HCT116 (cell line): ENCODE data around the gene PCDHGA9. TPM values are rescaled to one million over a fixed set of nuclear protein-coding genes. Genes with fewer than 3 reads are reported as not detected.

Source experiments
- ATAC-seq: fragments of 200-7000 bp; cut with Tn5 transposase; 2 replicates; pipeline ENCODE4 v1.9.1; 2020; ENCODE audit warnings: mild to moderate bottlenecking, moderate library complexity
- BruUV-seq: library from RNA; stranded (reverse); fragments of 400-500 nt; replicated peaks from 2 replicates; lab custom pipeline; 2021; lab: Mats Ljungman, UMichigan
- CTCF ChIA-PET: fragments of 300-600 bp; sonication (Branson Sonifier 250); formaldehyde crosslinking; loops from one replicate; lab custom pipeline; 2021; ENCODE audit warnings: antibody characterized with exemption; lab: Charles Lee
- POLR2A ChIA-PET: fragments of 300-600, 350-600 bp; sonication (Branson Sonifier 250); formaldehyde crosslinking; loops from one replicate; lab custom pipeline; 2021; ENCODE audit warnings: antibody characterized with exemption; lab: Charles Lee
- RAD21 ChIA-PET, 2 experiments: fragments of 300-600 bp; sonication (Branson Sonifier 250); formaldehyde crosslinking; loops; one replicate each; lab custom pipeline; 2023; ENCODE audit warnings: low total read pairs in 2 of 2; ENCODE audit not compliant: uncharacterized antibody in 2 of 2, unreplicated experiment in 2 of 2, low non-redundant PET in 1 of 2; lab: Charles Lee
- DNase-seq: peaks from one replicate; pipeline ENCODE4 v3.0.0-alpha.2; 2010; ENCODE audit warnings: low read depth, low spot score
- H2AFZ ChIP-seq: fragments of 200-600 bp; shearing (Covaris generic), sonication (generic); 2 replicates; pipeline ENCODE4 v1.6.1; 2017; ENCODE audit warnings: low read depth, mixed run types, mixed read lengths, antibody characterized with exemption, low read length; ENCODE audit not compliant: poor library complexity, severe bottlenecking
- H3K27ac ChIP-seq: 2 replicates; pipeline ENCODE4 v1.5.1; 2012; ENCODE audit warnings: low read depth, low read length
- H3K27me3 ChIP-seq: fragments of 200-600 bp; sonication (generic); 2 replicates; pipeline ENCODE4 v1.6.1; 2016; ENCODE audit warnings: mixed run types, low read length, mixed read lengths; ENCODE audit not compliant: insufficient read depth
- H3K36me3 ChIP-seq, 2 experiments: fragments of 200-500 bp in 1 of 2; fragments of 200-600 bp in 1 of 2; sonication (Bioruptor generic) in 1 of 2; sonication (generic) in 1 of 2; 2 replicates each; pipeline versions ENCODE4 v1.5.1 to v1.6.1; 2014 to 2016; ENCODE audit warnings: low read length in 2 of 2, inconsistent platforms in 1 of 2, mixed read lengths in 1 of 2, mixed run types in 1 of 2; ENCODE audit not compliant: insufficient read depth in 2 of 2, control insufficient read depth in 1 of 2
- H3K4me1 ChIP-seq, 2 experiments: fragments of 200-600 bp in 1 of 2; sonication (generic) in 1 of 2; 2 replicates each; pipeline versions ENCODE4 v1.5.1 to v1.6.1; 2012 to 2017; ENCODE audit warnings: low read length in 2 of 2, inconsistent platforms in 1 of 2, mild to moderate bottlenecking in 1 of 2, mixed read lengths in 1 of 2, mixed run types in 1 of 2, moderate library complexity in 1 of 2; ENCODE audit not compliant: insufficient read depth in 2 of 2, control insufficient read depth in 1 of 2
- H3K4me2 ChIP-seq: fragments of 200-600 bp; sonication (generic); 2 replicates; pipeline ENCODE4 v1.6.1; 2017; ENCODE audit warnings: mixed run types, low read length, mixed read lengths
- H3K4me3 ChIP-seq, 2 experiments: fragments of 200-600 bp in 1 of 2; sonication (generic) in 1 of 2; replicated peaks in 1 of 2; 2 replicates each; pipeline ENCODE4 v1.5.1; 2011 to 2016; ENCODE audit warnings: low read length in 2 of 2, control low read depth in 1 of 2, low read depth in 1 of 2, mild to moderate bottlenecking in 1 of 2, mixed read lengths in 1 of 2, mixed run types in 1 of 2
- H3K79me2 ChIP-seq: fragments of 200-600 bp; sonication (generic); 2 replicates; pipeline ENCODE4 v1.6.1; 2017; ENCODE audit warnings: mild to moderate bottlenecking, mixed run types, low read length, moderate library complexity, mixed read lengths; ENCODE audit not compliant: insufficient read depth
- H3K9ac ChIP-seq: fragments of 200-600 bp; sonication (generic); 2 replicates; pipeline ENCODE4 v1.6.1; 2016; ENCODE audit warnings: low read length, mixed read lengths
- H3K9me2 ChIP-seq: fragments of 200-600 bp; sonication (generic), shearing (Covaris generic); 2 replicates; pipeline ENCODE4 v1.6.1; 2017; ENCODE audit warnings: mixed run types, mild to moderate bottlenecking, moderate library complexity; ENCODE audit not compliant: insufficient read depth
- H3K9me3 ChIP-seq, 2 experiments: fragments of 200-500 bp in 1 of 2; fragments of 200-600 bp in 1 of 2; sonication (Bioruptor generic) in 1 of 2; sonication (generic) in 1 of 2; 2 replicates each; pipeline ENCODE4 v1.6.1; 2014 to 2017; ENCODE audit warnings: low read length in 2 of 2, mixed read lengths in 2 of 2, inconsistent platforms in 1 of 2, low read depth in 1 of 2, mild to moderate bottlenecking in 1 of 2, mixed run types in 1 of 2, moderate library complexity in 1 of 2; ENCODE audit not compliant: control insufficient read depth in 1 of 2, insufficient read depth in 1 of 2
- H4K20me1 ChIP-seq: fragments of 200-600 bp; sonication (generic), shearing (Covaris generic); 2 replicates; pipeline ENCODE4 v1.6.1; 2017; ENCODE audit warnings: mixed run types, mild to moderate bottlenecking, moderate library complexity; ENCODE audit not compliant: insufficient read depth
- CEBPB ChIP-seq: IDR thresholded peaks from 2 replicates; pipeline ENCODE4 v1.6.1; 2012; ENCODE audit warnings: low read depth
- ELF1 ChIP-seq: IDR thresholded peaks from 2 replicates; pipeline ENCODE4 v1.6.1; 2012; ENCODE audit warnings: low read depth, borderline replicate concordance
- EZH2phosphoT487 ChIP-seq: fragments of 200-600 bp; IDR thresholded peaks from 2 replicates; pipeline ENCODE4 v1.6.1; 2018; ENCODE audit warnings: antibody characterized with exemption, borderline replicate concordance
- FOSL1 ChIP-seq: IDR thresholded peaks from 2 replicates; pipeline ENCODE4 v1.6.1; 2012; ENCODE audit warnings: low read depth
- RAD21 ChIP-seq: IDR thresholded peaks from 2 replicates; pipeline ENCODE4 v1.6.1; 2012; ENCODE audit warnings: low read depth, mild to moderate bottlenecking
- SIN3A ChIP-seq: IDR thresholded peaks from 2 replicates; pipeline ENCODE4 v1.6.1; 2012; ENCODE audit warnings: low read depth
- TCF7L2 ChIP-seq: IDR thresholded peaks from 2 replicates; pipeline ENCODE4 v1.7.0; 2011; ENCODE audit warnings: borderline replicate concordance, inconsistent platforms; ENCODE audit not compliant: insufficient read depth, insufficient read length; ENCODE audit errors: extremely low read depth
- ZFX ChIP-seq: fragments of 450-650 bp; IDR thresholded peaks from 2 replicates; pipeline ENCODE4 v1.6.1; 2017
- intact Hi-C: fragments of 100-400 bp; cut with micrococcal nuclease; formaldehyde crosslinking; loops from 2 replicates; pipeline ENCODE4 v1.10.0; 2022
- total RNA-seq: library from RNA; stranded (reverse); gene quantifications from one replicate; pipeline ENCODE4 v1.2.1, GENCODE V29; 2021; ENCODE audit not compliant: unreplicated experiment
- TF ChIP-seq, protein P1 (sequence below): IDR thresholded peaks from 2 replicates; pipeline ENCODE4 v1.6.1; 2011; ENCODE audit warnings: mild to moderate bottlenecking, low read length, moderate library complexity; ENCODE audit not compliant: insufficient replicate concordance; ENCODE audit errors: extremely low read depth

Gene PCDHGA9
- total RNA-seq, 1 experiment from 2014 or later, result 0.34 TPM

DNA sequence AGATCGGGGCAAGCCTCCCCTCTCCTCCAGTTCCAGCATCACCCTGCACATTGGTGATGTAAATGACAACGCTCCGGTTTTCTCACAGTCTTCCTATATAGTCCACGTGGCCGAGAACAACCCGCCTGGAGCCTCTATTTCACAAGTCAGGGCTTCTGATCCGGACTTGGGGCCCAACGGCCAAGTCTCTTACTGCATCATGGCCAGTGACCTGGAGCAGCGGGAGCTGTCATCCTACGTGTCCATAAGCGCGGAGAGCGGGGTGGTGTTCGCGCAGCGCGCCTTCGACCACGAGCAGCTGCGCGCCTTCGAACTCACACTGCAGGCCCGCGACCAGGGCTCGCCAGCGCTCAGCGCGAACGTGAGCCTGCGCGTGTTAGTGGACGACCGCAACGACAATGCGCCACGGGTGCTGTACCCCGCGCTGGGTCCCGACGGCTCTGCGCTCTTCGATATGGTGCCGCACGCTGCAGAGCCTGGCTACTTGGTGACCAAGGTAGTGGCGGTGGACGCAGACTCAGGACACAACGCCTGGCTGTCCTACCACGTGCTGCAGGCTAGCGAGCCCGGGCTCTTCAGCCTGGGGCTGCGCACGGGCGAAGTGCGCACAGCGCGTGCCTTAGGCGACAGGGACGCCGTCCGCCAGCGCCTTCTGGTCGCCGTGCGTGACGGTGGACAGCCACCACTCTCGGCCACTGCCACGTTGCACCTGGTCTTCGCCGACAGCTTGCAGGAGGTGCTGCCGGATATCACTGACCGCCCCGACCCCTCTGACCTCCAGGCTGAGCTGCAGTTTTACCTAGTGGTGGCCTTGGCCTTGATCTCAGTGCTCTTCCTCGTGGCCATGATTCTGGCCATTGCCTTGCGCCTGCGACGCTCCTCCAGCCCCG lies 13.2 kb upstream of the PCDHGA9 start:
- H3K9me3 ChIP-seq, result no peaks in the 10 kb centered on the region; a peak in 1 of 4 replicates
- no peaks in the 10 kb centered on the region for H3K4me1 ChIP-seq
- ChIA-PET RAD21 (no interaction called here), CTCF (no interaction called here), POLR2A (no interaction called here)
- no peak overlapping the region for H3K4me3 ChIP-seq
- H3K27me3 ChIP-seq, result no peaks in the 10 kb centered on the region
- no peak for DNase-seq
- intact Hi-C loops, result no loop called here
- no peak overlapping the region for H3K4me2 ChIP-seq
- no peaks in the 10 kb centered on the region for H3K36me3 ChIP-seq
- no peaks in the 10 kb centered on the region for H3K79me2 ChIP-seq
- ATAC-seq, result no peak
- no peaks in the 10 kb centered on the region for H4K20me1 ChIP-seq
- H3K27ac ChIP-seq, result no peak overlapping the region
- no peak overlapping the region for H2AFZ ChIP-seq
- H3K9ac ChIP-seq, result no peak overlapping the region
- TF ChIP-seq RAD21 (no peak), TCF7L2 (no peak), CEBPB (no peak), FOSL1 (no peak), ZFX (no peak), ELF1 (no peak), SIN3A (no peak), EZH2phosphoT487 (no peak)
- TF ChIP-seq, protein P1, sequence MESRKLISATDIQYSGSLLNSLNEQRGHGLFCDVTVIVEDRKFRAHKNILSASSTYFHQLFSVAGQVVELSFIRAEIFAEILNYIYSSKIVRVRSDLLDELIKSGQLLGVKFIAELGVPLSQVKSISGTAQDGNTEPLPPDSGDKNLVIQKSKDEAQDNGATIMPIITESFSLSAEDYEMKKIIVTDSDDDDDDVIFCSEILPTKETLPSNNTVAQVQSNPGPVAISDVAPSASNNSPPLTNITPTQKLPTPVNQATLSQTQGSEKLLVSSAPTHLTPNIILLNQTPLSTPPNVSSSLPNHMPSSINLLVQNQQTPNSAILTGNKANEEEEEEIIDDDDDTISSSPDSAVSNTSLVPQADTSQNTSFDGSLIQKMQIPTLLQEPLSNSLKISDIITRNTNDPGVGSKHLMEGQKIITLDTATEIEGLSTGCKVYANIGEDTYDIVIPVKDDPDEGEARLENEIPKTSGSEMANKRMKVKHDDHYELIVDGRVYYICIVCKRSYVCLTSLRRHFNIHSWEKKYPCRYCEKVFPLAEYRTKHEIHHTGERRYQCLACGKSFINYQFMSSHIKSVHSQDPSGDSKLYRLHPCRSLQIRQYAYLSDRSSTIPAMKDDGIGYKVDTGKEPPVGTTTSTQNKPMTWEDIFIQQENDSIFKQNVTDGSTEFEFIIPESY, result no peak
- TF ChIP-seq, all 23 proteins: peak for 0
- no peaks in the 10 kb centered on the region for H3K9me2 ChIP-seq
- no TSS peak for BruUV-seq
